T47D (cell line): ENCODE measurements around the gene GPR137B.

ENCODE experiments used
- DNase-seq, 2 experiments: peaks; one replicate each; pipeline versions ENCODE4 v3.0.0 to v3.0.0-alpha.2; 2011 to 2012; ENCODE audit warnings: low read depth in 1 of 2, low spot score in 1 of 2
- JUND ChIP-seq: IDR thresholded peaks from 2 replicates; pipeline ENCODE4 v1.6.1; 2012; ENCODE audit warnings: low read depth
- in situ Hi-C: cut with HindIII; loops from 2 replicates; pipeline ENCODE4 v1.10.0; 2016; ENCODE audit warnings: low sequenced_read_pairs, low pct_unique_long_range_greater_than_20kb

The GPR137B gene

GRCh38 chr1:236211815-236212214 is 69.5 kb downstream of the GPR137B start:
- in situ Hi-C loops = no loop called here
- TF ChIP-seq JUND = no peak
- DNase-seq = no peak

DNA sequence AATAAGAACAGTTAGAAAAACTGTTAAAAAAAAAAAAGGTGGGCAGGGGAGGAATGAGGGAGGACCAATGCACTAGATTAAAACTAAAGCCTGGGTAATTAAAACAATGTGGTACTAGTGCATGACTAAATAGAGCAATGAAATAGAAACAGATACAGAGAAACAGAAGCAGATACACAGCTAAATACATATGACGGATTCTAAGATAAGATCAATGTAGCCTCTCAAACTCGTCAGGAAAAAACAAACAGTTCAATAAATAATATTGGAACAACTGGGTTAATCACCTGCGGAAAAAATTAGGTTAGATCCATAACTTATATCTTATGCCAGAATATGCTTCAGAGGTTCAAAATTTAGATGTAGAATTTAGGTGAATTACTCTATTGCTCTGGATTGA is 71.2 kb downstream of the GPR137B start:
- in situ Hi-C loops = no loop called here
- DNase-seq = no peak
- no peak for TF ChIP-seq JUND

GRCh38 chr1:236214761-236215160 is 72.4 kb downstream of the GPR137B start:
- TF ChIP-seq JUND = no peak
- DNase-seq = no peak
- in situ Hi-C loops = no loop called here

GRCh38 chr1:236220473-236220872 is 78.1 kb downstream of the GPR137B start:
- DNase-seq = no peak
- TF ChIP-seq JUND = no peak
- in situ Hi-C loops = no loop called here

GRCh38 chr1:236222632-236223031 is 80.3 kb downstream of the GPR137B start:
- no peak for TF ChIP-seq JUND
- no peak for DNase-seq
- in situ Hi-C loops = no loop called here

- no peak for DNase-seq
- in situ Hi-C loops = no loop called here
- no peak for TF ChIP-seq JUND
Measured at GRCh38 chr1:236228411-236228810, 86.1 kb downstream of the GPR137B start.

DNA sequence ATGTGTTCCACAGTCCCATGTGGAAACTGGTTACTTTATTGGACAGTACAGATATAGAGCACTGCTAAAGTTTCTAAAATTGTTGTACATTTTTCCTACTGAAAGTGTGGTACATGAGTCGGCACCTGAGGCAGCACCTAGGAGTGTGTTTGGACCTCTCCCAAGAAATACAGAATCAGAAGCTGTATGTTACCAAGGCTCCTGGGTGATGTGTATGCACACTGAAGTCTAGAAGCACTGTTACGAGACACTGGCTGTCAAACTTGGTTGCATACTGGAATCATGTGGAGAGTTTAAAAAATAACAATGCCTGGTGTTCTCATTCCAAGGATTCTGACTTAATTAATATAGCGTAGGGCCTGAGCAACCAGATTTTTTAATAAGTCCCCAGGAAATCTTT is 92.8 kb downstream of the GPR137B start:
- TF ChIP-seq JUND = no peak
- no peak for DNase-seq
- in situ Hi-C loops = no loop called here

- TF ChIP-seq JUND = no peak
- DNase-seq = no peak
- in situ Hi-C loops = no loop called here
Measured at GRCh38 chr1:236239092-236239585, 96.8 kb downstream of the GPR137B start.

DNA sequence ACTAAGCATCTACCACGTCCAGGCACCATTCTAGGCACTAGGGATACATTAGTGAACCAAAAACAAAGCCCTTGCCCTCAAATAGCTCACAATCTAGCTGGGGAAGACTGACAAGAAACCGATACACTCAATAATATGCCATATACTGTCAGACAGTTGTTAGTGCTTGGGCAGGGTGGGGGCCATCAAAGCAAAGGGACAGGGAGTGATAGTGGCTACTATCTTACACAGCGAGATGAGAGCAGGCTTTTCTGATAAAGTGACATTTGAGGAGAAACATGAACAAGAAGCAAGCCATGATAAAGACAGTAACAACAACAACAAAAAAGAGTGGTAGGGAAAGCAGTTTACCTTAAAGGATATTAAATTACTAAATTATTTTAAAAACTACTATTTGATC is 98.3 kb downstream of the GPR137B start:
- no peak for DNase-seq
- TF ChIP-seq JUND = no peak
- in situ Hi-C loops = no loop called here

- TF ChIP-seq JUND = no peak
- in situ Hi-C loops = no loop called here
- DNase-seq = no peak
Measured at GRCh38 chr1:236242568-236242967, 100.2 kb downstream of the GPR137B start.

- DNase-seq = no peak
- no peak for TF ChIP-seq JUND
- in situ Hi-C loops = no loop called here
Measured at GRCh38 chr1:236247286-236247685, 104.9 kb downstream of the GPR137B start.

DNA sequence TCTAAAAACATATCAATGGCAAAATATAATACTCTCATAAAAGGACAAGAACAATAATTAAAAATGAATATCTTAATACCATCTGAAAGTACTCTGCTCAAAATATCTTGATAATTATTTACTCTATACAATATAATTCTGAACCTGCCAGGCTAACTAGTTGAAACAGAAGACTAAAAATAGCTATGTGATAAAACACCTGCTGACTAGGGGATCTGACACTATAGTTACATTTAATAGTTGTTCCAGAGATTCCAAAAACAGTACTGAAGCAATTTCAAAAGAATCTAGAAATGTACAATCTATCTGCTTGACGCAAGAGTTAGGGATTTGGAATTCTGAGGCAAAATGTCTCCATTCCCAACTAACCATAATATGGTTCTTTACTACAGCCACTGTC is 109.2 kb downstream of the GPR137B start:
- in situ Hi-C loops = no loop called here
- no peak for TF ChIP-seq JUND

GRCh38 chr1:236253119-236253518 is 110.8 kb downstream of the GPR137B start:
- no peak for DNase-seq
- in situ Hi-C loops = no loop called here
- TF ChIP-seq JUND = no peak

More for the DNA sequence above, 109.2 kb downstream of the GPR137B start:
- no peak for DNase-seq

DNA sequence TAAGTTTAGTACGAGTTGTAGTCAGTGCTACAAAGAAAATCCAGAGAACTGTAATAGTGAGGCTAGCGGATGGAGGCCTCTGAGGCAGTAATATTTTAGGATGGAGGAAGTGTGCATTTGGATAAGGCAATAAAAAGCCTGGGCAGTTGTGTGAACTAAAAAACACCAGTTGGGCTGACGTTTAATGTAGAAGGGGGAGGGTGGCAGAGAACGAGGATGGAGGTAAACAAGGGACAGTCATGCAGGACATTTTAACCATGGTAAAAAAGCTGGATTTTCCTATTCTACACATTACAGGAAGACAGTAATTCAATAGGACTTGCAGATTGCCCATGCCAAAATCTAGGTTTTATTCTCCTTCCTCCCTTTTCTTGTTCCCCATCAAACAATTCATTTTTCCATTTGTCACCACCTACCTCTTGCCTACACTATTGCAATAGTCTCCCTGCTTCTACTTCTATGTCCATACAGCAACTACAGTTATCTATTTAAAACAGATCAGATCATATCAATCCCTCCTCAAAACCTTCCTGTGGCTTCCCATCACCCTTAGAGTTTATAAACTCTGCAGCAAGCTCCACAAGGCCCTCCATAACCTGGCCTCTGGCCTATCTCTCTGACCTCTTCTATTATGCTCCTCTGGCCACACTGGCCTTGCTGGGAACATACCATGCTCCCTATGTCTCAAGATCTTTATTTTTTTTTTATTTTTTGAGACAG is 111.7 kb downstream of the GPR137B start:
- DNase-seq = no peak
- in situ Hi-C loops = no loop called here
- no peak for TF ChIP-seq JUND
